ENCODE data around the gene DEPP1.

DEPP1 gene

DNA sequence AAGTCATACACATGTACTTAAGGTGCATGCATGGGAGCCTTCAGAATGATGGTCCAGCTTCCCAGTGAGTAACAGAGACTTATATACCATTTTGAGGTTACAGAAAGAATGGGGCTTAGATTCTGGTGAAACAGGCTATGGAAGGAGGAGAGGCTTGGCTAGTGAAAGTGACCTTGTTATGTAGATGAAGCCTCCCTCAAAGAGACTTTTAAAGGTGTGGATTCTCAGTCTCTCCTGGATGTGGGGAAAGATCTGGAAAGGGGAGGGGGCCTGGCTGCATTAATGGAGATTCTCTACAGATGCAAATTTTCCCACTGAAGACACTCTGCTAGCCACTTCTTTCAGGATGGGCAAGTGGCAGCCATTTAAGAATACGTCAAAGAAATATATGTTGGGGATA is 13.5 kb downstream of the DEPP1 start:
- DNase-seq, result no peak

DNA sequence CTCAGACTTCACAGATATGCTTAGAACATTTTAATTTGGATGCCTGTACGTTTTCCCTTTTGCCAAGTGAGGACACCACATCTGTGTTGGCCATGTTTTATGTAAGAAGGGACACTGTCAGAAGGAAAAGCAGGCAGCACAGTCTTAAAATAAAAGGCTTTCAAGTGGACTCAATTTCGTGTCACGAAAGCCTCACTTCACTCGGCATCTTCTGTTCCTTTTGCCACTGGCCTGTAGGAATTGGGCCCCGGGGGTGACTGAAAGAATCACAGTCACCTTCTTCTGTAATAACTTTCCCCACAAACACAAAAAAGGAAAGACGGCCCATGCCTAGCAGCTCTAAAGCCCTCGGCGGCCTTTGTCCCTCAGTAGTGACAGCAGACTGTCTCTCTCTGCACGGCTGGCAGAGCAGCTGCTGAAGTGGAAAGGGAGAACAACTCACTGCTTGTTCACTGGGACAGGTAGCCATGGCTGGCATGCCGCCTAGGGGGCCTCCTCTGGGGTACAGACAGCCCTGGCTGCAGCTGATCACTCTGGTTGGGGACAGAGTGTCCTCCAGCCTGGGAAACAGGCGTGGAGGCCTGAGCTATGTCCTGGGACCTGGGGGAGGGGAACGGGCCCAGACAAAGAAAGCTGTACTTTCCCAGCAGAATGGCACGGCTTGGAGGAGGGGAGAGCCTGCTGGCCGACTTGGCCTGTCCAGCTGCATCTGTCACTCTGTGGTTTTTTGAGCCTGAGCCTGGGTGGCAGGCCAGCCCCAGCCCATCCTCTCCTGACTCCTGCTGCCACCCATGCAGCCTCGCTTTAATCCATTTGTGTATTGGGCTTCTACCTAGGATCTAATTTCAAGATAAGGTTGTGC is 14.6 kb downstream of the DEPP1 start:
- DNase-seq, result no peak

DNA sequence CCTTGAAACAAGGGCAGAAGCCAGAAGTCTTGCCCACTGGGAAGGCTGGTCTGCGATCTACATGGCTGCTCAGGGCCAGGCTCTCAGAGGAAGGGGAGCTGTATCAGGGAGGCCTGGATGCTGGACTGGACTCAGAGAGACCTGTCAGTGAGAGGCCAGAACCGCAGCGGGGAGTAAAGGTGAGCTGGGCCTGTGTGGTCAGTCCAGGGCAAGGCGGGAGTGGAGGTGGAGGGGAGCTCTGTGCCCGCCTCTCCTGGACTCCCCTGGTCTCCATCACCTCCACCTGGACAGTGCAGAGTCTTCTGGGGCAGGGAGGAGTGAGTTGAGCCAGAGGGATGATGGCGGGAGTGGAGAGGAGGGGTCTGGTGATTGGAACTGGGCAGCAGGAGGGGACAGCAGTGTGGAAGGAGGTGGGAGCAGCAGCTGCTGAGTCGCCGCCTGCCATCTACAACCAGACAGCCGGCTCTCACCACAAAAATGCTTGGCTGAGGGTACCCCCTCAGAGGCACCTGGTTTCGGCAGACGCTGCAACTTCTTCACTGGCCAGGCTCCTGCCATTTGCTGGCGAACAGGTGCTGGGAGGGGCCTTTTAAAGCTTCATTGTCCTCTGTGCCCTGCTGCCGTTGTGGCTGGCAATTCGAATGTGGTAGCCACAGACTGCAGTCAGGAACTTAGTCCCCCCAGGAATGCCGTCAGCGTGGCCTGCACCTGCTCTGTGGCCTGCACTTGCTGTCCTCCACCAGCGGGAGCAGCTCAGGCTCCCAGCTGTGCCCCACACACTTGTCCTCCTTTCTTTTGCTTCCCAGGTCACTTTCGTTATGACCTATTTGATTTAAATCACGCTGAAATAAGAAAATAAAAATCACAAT is 15.5 kb downstream of the DEPP1 start:
- no peak for DNase-seq

DNA sequence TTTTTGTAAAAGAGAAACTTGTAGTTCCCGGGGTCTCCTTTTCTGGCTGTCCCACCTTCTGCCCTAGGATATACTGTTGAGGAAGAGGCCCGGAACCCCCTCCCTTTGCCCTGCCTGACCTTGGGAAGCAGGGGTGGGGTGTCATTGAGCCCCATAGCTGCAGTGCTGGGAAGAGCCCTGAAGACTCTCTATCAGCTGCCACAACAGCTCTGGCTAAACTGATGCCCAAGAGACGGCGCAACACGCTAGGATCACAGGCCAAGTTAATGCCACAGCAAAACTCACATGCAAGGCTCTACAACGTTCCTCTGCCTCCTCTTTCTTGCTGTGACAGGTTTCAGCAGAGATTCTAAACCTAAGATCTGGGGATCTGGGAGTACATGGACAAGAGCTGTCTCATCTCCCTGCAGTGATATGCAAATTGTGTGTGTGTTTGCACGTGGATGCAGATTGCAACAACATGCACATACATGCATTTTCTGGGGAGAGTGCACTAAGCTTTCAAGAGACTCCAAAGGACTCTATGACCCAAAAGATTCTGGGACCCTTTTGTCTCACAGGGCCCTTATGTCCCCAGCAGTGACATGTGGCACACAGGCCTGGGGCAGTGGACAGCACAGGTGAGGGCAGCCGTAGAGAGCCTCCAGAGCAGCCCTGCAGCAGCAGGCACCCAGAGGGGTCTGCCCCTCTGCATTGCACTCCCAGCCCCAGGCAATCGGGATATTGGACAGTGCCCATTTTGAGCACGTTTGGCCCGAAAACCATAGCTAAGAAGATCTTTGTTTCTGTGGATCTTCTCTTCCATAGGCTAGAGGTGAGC is 16.5 kb downstream of the DEPP1 start:
- no peak for DNase-seq

DNA sequence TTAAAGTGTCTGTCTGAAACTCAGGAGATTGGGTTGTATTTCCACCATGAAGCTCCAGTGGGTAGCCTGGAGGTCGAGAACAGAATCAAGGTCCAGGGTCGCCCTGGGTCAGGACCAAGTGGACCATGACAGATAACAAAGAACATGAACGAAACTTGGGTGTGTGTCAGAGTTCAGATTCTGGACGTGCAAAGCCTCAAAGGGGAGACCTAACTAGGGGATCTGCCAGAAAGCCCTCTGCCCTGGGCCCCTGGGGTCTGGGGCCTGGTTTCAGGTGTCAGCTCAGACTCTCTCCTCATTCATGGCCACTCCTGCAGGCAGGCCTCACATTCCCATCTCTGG is 17.4 kb downstream of the DEPP1 start:
- DNase-seq, result no peak

DNA sequence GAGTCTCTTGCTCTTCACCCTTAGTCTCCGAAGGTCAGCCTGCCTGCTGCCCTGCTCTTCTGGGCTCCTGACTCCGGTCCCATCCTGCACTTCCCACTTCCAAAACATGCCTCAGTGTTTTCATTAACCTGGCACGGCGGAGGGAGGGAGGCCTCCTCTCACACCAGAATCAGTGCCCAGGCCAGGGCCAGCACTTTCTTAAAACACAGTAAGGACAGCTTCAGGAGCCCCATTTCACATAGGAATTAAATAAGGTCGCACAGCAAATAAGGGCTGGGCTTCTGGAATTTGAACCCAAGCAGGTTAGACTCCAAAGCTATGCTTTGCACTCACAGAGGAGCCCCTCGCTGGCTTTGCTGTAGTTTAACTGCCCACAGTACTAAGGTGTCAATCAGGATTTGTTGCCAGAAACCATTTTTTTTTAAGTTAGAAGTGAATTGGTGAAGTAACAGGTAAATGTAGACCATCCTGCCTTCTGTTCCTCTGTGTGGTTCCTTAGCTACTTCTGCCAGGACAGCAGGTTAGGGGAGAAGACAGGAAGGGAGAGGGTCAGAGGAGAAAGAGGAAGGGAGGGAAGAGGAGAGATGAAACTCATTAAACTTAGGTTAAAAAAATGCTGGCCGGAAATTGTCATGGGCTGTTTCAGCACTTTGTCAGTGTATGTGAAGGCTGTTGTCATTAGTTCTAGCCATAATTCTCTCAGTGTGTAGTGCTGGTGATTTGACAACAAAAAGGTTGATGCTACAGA is 18.0 kb downstream of the DEPP1 start:
- DNase-seq, result no peak

DNA sequence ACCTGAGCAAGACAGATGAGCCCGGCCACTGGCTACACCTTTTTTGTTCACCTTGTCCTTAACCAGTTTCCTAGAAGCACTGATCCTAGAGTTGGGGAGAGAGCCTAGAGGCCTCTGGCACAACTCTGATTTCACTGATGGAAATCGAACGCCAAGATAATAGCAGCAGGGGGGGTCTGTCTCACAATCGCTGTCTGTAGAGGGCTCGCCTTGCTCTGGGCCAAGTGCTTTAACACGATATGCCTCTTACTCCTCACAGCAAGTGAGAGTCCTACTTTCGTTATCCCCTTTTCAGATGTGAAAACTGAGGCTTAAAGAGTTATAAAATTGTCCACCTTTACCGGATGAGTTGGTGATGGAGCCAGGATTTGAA is 18.5 kb downstream of the DEPP1 start:
- no peak for DNase-seq

DNA sequence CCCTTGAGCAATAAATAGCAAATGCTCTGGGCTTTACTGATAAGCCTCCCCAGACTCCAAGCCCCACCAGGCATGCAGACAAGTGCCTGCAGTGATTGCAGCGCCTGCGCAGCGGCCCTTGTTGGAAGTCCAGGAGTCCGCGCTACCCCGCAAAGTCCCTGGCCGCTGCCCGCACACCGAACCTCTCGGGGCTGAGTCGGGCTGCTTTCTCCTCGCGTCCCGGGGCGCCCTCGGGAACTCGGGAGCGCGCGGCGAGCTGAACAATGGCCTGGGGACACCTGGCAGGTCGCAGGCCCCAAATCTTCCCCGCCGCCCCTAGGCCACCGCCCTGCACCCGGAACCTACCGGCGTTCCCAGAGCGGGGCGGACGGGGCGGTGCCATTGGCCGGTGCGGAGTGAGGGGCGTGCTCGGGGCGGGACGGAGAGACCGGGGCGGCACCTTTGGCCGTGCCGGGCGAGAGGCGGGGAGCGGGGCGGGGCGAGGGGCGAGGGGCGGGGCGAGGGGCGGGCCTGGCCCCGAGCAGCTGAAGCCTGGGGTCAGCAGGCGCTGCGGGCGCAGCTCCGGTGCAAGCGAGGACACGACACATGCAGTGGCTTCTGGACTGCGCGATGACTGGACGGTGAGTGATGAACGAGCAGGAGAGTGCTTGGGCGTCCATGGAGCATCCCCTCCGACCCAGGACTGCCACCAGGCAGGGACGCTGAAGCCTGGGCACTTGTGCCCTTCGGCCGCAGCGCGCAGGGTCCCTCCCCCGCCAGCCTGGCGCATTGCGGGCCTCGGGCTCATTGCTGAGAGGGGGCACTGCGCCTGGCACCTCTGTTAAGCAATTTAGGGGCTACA is 19.1 kb downstream of the DEPP1 start, which contains the start of gene RASSF4:
TSS of gene RASSF4 (plus strand) at position 556 of the 841 bp plus-strand sequence. CDS start 10,401 bp downstream, outside the sequence.
- peak; percentile 92 for DNase-seq

DNA sequence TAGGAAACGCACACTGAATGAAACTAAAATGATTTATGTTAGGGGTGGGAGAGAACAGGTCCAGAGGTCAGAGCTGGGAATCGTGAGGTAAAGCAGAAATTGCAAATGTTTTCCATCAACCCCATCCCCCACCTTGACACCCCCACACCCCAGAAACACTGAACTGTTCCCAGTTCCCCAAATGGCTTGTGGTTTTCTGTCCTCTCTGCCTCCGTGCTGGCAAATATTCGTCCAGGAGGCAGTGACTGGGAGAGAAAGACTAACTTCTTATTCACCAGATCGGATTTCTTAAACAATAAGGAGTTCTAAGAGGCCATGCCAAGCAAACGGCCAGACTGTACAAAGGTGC is 19.7 kb downstream of the DEPP1 start:
- no peak for DNase-seq

DNA sequence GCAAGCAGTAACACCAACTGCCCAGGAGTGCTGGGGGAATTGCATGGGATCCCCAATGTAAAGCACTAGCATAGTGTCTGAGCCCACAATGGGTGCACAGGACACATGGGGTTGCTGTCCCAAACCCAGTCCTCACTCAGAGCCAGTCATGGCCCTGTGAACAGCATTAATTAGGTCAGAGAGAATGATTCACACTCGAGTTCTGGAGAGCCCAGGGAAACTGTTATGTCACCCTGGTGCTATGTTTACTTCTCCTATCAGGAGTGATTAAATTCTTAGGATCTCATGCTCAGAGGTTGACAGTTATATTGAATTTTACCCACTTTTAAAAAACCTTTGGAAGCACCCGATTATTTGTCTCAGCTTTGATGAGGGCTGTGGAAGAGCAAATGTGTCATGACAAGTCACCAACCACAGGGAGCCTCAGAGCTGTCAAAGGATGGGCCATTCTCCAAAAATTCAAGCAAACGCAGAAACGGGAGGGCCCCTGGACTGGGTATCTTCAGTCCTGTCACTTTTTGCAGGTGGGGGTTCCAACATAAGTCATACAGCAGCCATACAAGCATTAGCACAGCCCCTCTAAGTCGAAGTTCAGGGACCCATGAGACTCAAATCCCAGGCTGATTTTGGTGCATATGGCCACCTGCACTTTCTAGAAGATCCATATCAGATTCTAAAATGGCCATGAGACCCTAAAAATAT is 20.3 kb downstream of the DEPP1 start:
- no peak for DNase-seq

DNA sequence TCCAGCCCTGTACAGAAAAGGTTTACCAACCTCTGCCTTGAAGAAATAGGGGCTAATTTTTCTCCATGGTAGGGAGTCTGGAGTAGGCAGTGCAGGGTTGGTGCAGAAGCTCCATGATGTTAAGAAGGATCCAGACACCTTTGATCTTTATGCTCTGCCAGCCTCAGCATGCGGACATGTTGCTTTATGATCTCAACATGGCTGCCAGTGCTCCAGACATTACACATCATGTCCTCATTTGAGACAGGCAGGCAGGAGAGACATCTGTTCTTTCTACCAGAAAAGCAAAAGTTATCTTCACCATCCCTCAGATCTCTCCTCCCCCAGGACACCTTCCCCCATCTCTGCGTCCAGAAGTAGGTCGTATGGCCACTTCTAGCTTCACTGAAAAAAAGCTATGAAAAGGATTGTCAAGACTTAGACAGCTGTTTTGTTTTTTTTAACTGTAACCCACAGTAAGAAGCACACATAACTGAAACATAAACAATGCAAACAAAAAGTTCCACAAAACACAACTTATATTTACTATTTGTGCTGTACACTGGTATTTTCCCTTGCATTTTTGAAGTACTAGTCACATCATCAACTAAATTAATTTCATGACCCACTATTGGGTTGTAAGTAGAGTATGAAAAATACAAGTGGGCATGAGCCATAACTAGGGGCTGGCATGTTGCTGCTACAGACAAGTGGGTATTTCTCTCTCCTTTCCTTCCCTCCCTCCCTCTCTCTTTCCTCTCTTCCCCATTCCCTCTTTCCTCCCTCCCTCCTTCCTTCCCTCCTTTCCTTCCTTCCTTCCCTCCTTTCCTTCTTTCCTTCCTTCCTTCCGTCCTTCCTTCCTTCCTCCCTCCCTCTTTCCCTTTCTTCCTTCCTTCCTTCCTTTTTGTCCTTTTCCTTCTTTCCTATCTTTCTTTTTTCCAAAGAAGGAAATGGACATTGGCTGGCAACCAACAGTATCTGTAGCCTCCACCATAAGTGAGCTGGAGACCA is 21.6 kb downstream of the DEPP1 start:
- no peak for DNase-seq

DNA sequence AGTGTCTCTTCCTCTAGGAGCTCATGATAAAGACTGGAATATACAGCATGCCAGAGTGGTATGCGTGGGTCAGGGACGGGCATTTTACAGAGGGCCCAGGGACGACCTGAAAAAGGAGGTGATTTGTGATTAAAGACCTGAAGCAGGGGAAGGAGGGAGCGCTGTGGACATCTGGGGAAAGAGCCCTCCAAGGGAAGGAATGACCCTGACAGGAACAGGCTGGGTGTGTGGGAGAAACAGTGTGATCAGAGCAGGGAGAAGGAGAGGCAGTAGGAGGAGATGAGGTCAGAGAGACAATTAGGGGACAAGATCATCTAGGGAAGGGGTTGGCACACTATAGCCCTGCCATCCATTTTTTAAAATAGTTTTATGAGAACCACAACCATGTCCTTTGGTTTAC is 22.4 kb downstream of the DEPP1 start:
- no peak for DNase-seq

DNA sequence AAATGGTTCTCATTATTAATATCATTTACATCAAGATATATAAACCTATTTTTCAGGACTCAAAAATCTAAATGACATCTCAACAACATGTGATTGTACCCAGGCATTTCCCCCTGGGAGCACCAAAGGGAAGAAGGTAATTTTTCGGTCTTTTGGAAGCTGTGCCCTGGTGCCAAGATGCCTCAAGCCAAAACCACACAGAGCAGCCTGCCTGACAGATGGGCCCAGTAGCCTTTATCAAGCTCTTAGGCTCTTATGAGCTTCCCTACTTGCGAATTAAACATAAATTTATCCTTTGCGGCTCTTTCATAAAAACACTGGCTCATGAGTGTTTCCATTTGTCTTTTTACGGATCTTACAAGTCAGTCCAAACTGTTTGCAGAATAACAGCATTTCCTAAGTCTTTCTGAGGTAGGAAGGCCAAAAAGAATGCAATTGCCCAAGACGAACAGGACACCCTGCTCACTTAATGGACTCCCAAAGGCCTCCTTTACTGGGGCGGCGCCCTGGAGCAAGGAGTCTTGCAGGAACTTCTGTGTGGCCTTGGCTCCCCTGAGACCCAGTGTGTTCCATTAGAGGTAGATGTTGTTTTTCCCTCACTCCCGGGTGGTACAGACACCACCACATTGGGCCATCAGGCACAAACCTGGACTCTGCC is 23.1 kb downstream of the DEPP1 start:
- DNase-seq, result no peak

DNA sequence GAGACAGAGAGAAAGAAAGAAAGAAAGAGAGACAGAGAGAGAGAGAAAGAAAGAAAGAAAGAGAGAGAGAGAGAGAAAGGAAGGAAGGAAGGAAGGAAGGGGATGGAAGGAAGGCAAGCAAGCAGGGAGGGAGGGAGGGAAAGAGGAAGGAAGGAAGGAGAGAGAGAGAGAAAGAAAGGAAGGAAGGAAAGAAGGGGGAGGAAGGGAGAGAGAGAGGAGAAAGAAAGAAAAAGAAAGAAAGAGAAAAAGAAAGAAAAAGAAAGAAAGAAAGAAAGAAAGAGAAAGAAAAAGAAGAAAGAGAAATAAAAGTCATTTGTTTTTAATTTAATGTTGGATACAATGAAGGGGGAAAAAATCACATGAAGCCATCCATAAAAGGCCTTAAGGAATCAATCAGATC is 23.6 kb downstream of the DEPP1 start:
- DNase-seq, result no peak

DNA sequence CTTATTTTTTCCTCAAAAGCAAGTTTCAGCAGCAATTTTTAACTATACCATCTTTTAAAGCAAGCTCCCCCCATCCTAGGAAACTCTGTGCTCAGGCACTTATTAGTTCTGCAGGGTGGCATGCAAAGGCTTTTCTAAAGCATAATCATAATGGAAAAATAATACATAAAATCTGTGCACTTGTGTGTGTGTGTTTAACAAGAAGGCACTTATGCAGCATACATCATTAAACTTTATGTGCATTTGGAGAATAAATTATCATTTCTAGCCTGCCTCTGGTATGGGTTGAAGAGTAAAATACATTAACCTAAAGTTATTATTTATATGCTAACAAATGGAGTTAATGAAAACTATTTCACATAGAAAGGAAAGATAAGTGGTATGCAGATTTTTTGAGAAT is 24.6 kb downstream of the DEPP1 start:
- DNase-seq, result no peak

DNA sequence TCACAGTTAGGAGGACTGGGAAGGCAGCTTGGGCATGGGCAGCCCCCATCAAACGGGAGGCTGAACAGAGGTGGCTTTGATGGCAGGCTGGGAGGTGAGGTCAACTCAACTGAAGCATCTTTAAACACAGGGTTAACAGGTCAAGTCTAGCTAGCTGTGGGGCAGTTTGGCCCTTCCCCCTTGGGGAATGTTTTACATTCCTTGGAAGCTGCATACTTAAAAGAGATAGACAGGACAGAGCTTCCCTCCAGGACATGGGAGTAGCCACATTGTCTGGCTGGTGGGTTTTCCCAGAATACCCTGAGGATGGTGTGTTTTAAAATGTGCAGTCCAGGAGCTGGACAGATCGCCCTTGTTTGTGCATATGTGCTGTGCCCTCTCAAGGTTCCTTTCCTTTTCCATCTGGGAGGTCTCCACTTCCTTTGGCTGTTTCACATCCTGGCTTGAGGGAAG is 25.8 kb downstream of the DEPP1 start:
- DNase-seq, result no peak

DNA sequence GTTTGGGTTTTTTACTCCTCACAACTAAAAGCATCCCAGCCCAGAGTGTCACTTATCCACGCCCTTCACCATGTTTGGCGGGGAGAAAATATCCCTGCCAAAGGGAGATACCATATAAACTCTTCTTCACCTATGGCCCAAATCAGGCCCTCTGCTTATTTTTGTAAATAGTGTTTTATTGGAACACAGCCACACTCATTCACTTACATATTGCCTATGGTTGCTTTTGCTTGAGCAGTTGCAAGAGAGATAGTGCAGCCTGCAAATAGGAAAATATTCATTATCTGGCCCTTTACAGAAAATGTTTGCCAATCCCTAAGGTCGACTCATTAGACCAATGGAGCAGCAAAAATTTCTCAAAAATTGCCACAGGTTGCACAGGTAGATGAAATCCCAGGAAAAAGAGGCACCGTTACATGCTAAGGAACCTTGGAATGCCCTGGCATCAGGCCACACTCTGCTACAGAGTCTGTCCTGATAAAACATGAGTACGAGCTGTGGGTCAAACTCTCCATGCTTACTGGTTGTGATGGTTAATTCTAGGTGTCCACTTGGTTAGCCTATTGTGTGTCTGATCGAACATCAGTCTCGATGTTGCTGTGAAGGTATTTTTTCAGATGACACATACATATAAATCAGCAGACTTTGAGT is 26.9 kb downstream of the DEPP1 start:
- DNase-seq, result no peak

Data from stimulated activated CD4-positive, alpha-beta T cell treated with anti-CD3 and anti-CD28 coated beads, Interleukin-12 subunit alpha, Interleukin-12 subunit beta, amount 100 ng/mL, for 4 hours (primary cell).